Ishikawa (cell line): ENCODE results near the gene SH2D2A.

Experiments used
- TEAD4 ChIP-seq: IDR thresholded peaks from 2 replicates; pipeline ENCODE4 v1.6.1; 2012
- YY1 ChIP-seq: IDR thresholded peaks from 2 replicates; pipeline ENCODE4 v1.6.1; 2012; ENCODE audit warnings: low read depth
- TF ChIP-seq, protein P1 (sequence below): IDR thresholded peaks from 2 replicates; pipeline ENCODE4 v1.6.1; 2012
- TF ChIP-seq, protein P2 (sequence below): IDR thresholded peaks from 2 replicates; pipeline ENCODE4 v1.6.1; 2012

DNA sequence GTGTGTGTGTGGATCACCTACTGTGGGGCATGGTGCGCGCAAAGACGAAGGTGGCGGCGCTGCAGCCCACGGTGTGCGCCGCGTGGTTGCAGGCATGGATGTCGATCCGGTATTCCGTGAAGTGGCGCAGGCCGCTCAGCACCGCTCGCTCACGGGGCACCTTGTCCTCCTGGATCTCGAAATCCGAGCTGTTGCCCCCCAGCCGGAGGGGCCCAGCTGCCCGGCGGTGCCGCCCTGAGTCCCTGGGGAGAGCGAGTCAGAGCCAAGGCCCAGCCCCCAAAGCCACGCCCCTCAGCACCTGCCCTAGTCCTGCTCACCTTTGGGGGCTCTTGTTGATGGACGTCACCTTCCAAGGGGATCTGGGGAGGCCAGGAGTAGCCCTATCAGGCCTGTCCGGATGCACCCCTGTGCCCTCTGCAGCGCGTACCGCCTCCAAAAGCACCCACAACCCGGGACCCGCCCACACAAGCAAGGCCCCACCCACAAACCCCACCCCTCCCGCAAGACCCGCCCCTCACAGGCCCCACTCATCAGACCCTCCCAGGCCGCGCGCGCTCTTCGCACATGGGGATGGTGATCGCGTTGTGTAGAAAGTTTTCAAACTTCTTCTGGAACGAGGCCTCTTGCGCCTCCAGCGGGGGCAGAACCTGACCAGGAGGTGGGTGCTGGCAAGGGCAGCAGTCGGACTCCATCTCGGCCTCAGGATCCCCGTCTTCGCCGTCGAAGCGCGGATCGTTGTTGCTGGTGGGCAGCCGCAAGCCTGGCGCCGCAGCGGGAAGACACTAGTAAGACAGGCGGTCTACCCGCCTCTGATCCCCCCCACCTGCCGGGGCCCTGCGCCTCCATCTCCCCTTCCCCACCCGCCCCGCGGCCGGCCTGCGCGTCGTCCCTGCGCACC, 28.7 kb upstream of the SH2D2A start:
- TF ChIP-seq, protein P1, sequence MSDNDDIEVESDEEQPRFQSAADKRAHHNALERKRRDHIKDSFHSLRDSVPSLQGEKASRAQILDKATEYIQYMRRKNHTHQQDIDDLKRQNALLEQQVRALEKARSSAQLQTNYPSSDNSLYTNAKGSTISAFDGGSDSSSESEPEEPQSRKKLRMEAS = no peak
- TF ChIP-seq YY1 = no peak
- TF ChIP-seq, protein P2, sequence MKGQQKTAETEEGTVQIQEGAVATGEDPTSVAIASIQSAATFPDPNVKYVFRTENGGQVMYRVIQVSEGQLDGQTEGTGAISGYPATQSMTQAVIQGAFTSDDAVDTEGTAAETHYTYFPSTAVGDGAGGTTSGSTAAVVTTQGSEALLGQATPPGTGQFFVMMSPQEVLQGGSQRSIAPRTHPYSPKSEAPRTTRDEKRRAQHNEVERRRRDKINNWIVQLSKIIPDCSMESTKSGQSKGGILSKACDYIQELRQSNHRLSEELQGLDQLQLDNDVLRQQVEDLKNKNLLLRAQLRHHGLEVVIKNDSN = no peak
- TF ChIP-seq TEAD4 = no peak
